HPDE6-E6E7 (cell line): ENCODE measurements around the gene TUSC7.

ENCODE experiments used
- DNase-seq: peaks from one replicate; pipeline ENCODE4 v3.0.0; 2011; ENCODE audit warnings: missing footprints; ENCODE audit errors: extremely low spot score

The TUSC7 gene

GRCh38 chr3:116709479-116709878, at the start of gene TUSC7:
Gene TUSC7, plus strand, starts transcription at chr3:116709779.
- DNase-seq: no peak

GRCh38 chr3:116661196-116661595, 48.4 kb upstream of the TUSC7 start:
- DNase-seq: no peak

- no peak for DNase-seq
Measured at GRCh38 chr3:116663161-116664110, 46.1 kb upstream of the TUSC7 start.

GRCh38 chr3:116667324-116667723, 42.3 kb upstream of the TUSC7 start:
- no peak for DNase-seq

GRCh38 chr3:116667791-116668190, 41.8 kb upstream of the TUSC7 start:
- DNase-seq: no peak

GRCh38 chr3:116669576-116669975, 40.0 kb upstream of the TUSC7 start:
- DNase-seq: no peak

- DNase-seq: no peak
Measured at GRCh38 chr3:116671151-116671550, 38.4 kb upstream of the TUSC7 start.

GRCh38 chr3:116678853-116679252, 30.7 kb upstream of the TUSC7 start:
- no peak for DNase-seq

GRCh38 chr3:116691041-116691440, 18.5 kb upstream of the TUSC7 start:
- DNase-seq: no peak

GRCh38 chr3:116701070-116701469, 8.5 kb upstream of the TUSC7 start:
- DNase-seq: no peak

GRCh38 chr3:116702334-116702733, 7.2 kb upstream of the TUSC7 start:
- no peak for DNase-seq

- DNase-seq: no peak
Measured at GRCh38 chr3:116707531-116707930, 2.0 kb upstream of the TUSC7 start.

- no peak for DNase-seq
Measured at GRCh38 chr3:116716490-116716889, 6.9 kb downstream of the TUSC7 start.

GRCh38 chr3:116717566-116717965, 8.0 kb downstream of the TUSC7 start:
- no peak for DNase-seq

- no peak for DNase-seq
Measured at GRCh38 chr3:116728454-116728853, 18.9 kb downstream of the TUSC7 start.

GRCh38 chr3:116734243-116734642, 24.7 kb downstream of the TUSC7 start:
- no peak for DNase-seq

- no peak for DNase-seq
Measured at GRCh38 chr3:116739678-116740077, 30.1 kb downstream of the TUSC7 start.

- no peak for DNase-seq
Measured at GRCh38 chr3:116740293-116740692, 30.7 kb downstream of the TUSC7 start.

- DNase-seq: no peak
Measured at GRCh38 chr3:116741467-116741866, 31.9 kb downstream of the TUSC7 start.

- no peak for DNase-seq
Measured at GRCh38 chr3:116743062-116743461, 33.5 kb downstream of the TUSC7 start.

- DNase-seq: no peak
Measured at GRCh38 chr3:116749388-116749787, 39.8 kb downstream of the TUSC7 start.

- no peak for DNase-seq
Measured at GRCh38 chr3:116757315-116757714, 47.7 kb downstream of the TUSC7 start.

GRCh38 chr3:116759316-116759715, 49.7 kb downstream of the TUSC7 start:
- DNase-seq: no peak
